Calu3 (cell line): ENCODE results near the gene SLC46A3. TPM values are rescaled to one million over a fixed set of nuclear protein-coding genes. Genes with fewer than 3 reads are reported as not detected.

Source experiments
- BruUV-seq: library from RNA; stranded (reverse); fragments of 400-500 nt; replicated peaks from 2 replicates; lab custom pipeline; 2021; lab: Mats Ljungman, UMichigan
- CTCF ChIA-PET: fragments of 300-600 bp; sonication (Branson Sonifier 250); formaldehyde crosslinking; loops from one replicate; lab custom pipeline; 2022; ENCODE audit warnings: antibody characterized with exemption; lab: Charles Lee
- DNase-seq: peaks from one replicate; pipeline ENCODE4 v3.0.0; 2022
- H3K27ac Mint-ChIP-seq: one replicate; pipeline ENCODE4 v1.8.0; 2022; ENCODE audit warnings: mixed read lengths; ENCODE audit not compliant: unreplicated experiment
- H3K27me3 Mint-ChIP-seq: one replicate; pipeline ENCODE4 v1.8.0; 2022; ENCODE audit warnings: mixed read lengths; ENCODE audit not compliant: unreplicated experiment
- H3K36me3 Mint-ChIP-seq: one replicate; pipeline ENCODE4 v1.8.0; 2022; ENCODE audit warnings: mild to moderate bottlenecking, moderate library complexity, mixed read lengths; ENCODE audit not compliant: insufficient read depth, unreplicated experiment
- H3K4me1 Mint-ChIP-seq: one replicate; pipeline ENCODE4 v1.8.0; 2022; ENCODE audit warnings: mild to moderate bottlenecking, low read depth, mixed read lengths; ENCODE audit not compliant: unreplicated experiment
- H3K4me3 Mint-ChIP-seq: one replicate; pipeline ENCODE4 v1.8.0; 2022; ENCODE audit warnings: mild to moderate bottlenecking, low read depth, moderate library complexity, mixed read lengths; ENCODE audit not compliant: unreplicated experiment
- H3K9me3 Mint-ChIP-seq: one replicate; pipeline ENCODE4 v1.8.0; 2022; ENCODE audit warnings: low read depth, mixed read lengths; ENCODE audit not compliant: unreplicated experiment
- intact Hi-C: fragments of 100-400 bp; cut with micrococcal nuclease; formaldehyde crosslinking; loops from one replicate; pipeline ENCODE4 v1.10.0; 2022; ENCODE audit not compliant: unreplicated experiment
- total RNA-seq: library from RNA; stranded (reverse); gene quantifications from 2 replicates; pipeline ENCODE4 v1.2.3, GENCODE V29; 2022
- TF ChIP-seq, protein P1 (sequence below): fragments of 200-600 bp; IDR thresholded peaks from one replicate; pipeline ENCODE4 v1.8.0; 2022; ENCODE audit warnings: antibody characterized with exemption; ENCODE audit not compliant: unreplicated experiment

The SLC46A3 gene
- total RNA-seq, 1 experiment from 2014 or later: 1.3 TPM

- CTCF ChIA-PET: interaction anchor here (2.5 kb wide), 1 partner anchor 117 kb away, joined by 5 read pairs; no protein-coding TSS in a partner anchor
- no peak for DNase-seq
- TF ChIP-seq, protein P1, sequence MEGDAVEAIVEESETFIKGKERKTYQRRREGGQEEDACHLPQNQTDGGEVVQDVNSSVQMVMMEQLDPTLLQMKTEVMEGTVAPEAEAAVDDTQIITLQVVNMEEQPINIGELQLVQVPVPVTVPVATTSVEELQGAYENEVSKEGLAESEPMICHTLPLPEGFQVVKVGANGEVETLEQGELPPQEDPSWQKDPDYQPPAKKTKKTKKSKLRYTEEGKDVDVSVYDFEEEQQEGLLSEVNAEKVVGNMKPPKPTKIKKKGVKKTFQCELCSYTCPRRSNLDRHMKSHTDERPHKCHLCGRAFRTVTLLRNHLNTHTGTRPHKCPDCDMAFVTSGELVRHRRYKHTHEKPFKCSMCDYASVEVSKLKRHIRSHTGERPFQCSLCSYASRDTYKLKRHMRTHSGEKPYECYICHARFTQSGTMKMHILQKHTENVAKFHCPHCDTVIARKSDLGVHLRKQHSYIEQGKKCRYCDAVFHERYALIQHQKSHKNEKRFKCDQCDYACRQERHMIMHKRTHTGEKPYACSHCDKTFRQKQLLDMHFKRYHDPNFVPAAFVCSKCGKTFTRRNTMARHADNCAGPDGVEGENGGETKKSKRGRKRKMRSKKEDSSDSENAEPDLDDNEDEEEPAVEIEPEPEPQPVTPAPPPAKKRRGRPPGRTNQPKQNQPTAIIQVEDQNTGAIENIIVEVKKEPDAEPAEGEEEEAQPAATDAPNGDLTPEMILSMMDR: no peak
- no TSS peak for BruUV-seq
- intact Hi-C loops: loop anchor here (1.0 kb wide), 1 partner anchor 117 kb away; no protein-coding TSS in a partner anchor
- no peaks in the 10 kb centered on the region for H3K9me3 Mint-ChIP-seq
- H3K4me1 Mint-ChIP-seq: no peaks in the 10 kb centered on the region
- H3K4me3 Mint-ChIP-seq: no peak overlapping the region
- no peak overlapping the region for H3K27ac Mint-ChIP-seq
- no peaks in the 10 kb centered on the region for H3K27me3 Mint-ChIP-seq
- peaks cover 6% of the 10 kb centered on the region for H3K36me3 Mint-ChIP-seq
These were observed 39.1 kb downstream of the SLC46A3 start for GRCh38 chr13:28679628-28680027.

- Mint-ChIP-seq H3K27me3 (no peaks in the 10 kb centered on the region), H3K4me1 (no peaks in the 10 kb centered on the region), H3K9me3 (no peaks in the 10 kb centered on the region), H3K36me3 (peaks cover 6% of the 10 kb centered on the region), H3K4me3 (no peak overlapping the region), H3K27ac (no peak overlapping the region)
- BruUV-seq: no TSS peak
- intact Hi-C loops: loop anchor here (1.0 kb wide), 1 partner anchor 117 kb away; no protein-coding TSS in a partner anchor
- TF ChIP-seq, protein P1: no peak
- DNase-seq: no peak
- CTCF ChIA-PET: interaction anchor here (2.5 kb wide), 1 partner anchor 118 kb away, joined by 5 read pairs; no protein-coding TSS in a partner anchor
These were observed 40.0 kb downstream of the SLC46A3 start for GRCh38 chr13:28678809-28679208.

DNA sequence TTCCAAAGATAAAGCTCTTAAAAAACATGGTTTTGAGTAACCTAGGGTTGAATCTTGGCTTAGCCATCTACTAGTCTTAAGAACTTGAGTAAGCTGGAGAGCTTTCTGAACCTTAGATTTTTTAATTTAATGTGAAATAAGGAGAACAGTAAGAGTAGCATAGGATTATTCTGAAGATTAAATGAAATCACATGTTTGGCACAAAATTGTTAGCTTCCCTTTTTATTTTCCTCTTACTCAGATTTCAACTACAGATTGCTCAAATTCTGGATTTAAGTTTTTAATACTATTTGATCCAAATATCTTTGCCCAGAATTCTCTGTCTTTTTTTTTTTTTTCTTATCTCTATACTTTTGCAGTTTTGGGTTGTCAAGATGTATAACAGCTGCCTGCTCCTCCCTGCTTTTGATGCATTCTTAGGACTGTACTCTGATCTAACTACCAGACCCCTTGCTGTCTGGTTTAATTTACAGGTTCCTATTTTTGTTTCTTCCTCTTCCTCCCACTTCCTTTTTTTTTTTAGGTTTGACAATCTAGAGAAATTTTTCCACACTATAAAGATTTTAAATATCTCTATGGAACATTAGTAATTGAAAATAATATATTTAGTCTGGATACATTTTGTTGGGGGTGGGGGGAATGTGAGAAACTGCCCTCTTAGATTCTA, 47.5 kb downstream of the SLC46A3 start:
- intact Hi-C loops: no loop called here
- no peaks in the 10 kb centered on the region for H3K9me3 Mint-ChIP-seq
- H3K36me3 Mint-ChIP-seq: peaks cover 32% of the 10 kb centered on the region
- no peak overlapping the region for H3K27ac Mint-ChIP-seq
- no peaks in the 10 kb centered on the region for H3K27me3 Mint-ChIP-seq
- no TSS peak for BruUV-seq
- CTCF ChIA-PET: no interaction called here
- DNase-seq: no peak
- no peak overlapping the region for H3K4me3 Mint-ChIP-seq
- TF ChIP-seq, protein P1: no peak
- no peaks in the 10 kb centered on the region for H3K4me1 Mint-ChIP-seq

- Mint-ChIP-seq H3K27me3 (no peaks in the 10 kb centered on the region), H3K9me3 (no peaks in the 10 kb centered on the region), H3K36me3 (peaks cover 41% of the 10 kb centered on the region), H3K4me3 (no peak overlapping the region), H3K27ac (no peak overlapping the region), H3K4me1 (no peaks in the 10 kb centered on the region)
- no peak for DNase-seq
- intact Hi-C loops: no loop called here
- TF ChIP-seq, protein P1: no peak
- CTCF ChIA-PET: no interaction called here
- BruUV-seq: no TSS peak
These were observed 51.8 kb downstream of the SLC46A3 start for GRCh38 chr13:28666897-28667488.
